GM12878 (cell line): ENCODE measurements around the gene LRRIQ1. TPM values are rescaled to one million over a fixed set of nuclear protein-coding genes. Genes with fewer than 3 reads are reported as not detected.

Source experiments
- ATAC-seq: fragments of 200-7000 bp; cut with Tn5 transposase; 3 replicates; pipeline ENCODE4 v1.9.1; 2020; ENCODE audit warnings: mild to moderate bottlenecking, moderate library complexity
- BruUV-seq: library from RNA; stranded (reverse); fragments of 400-500 nt; replicated peaks from 2 replicates; lab custom pipeline; 2021; lab: Mats Ljungman, UMichigan
- CTCF ChIA-PET: fragments of 300-600 bp; sonication (Branson Sonifier 250); formaldehyde crosslinking; extraction: SDS; loops from one replicate; lab custom pipeline; 2021; ENCODE audit warnings: inconsistent platforms; lab: Yijun Ruan, JAX
- POLR2A ChIA-PET: fragments of 350-600 bp; formaldehyde crosslinking; extraction: SDS; loops from one replicate; lab custom pipeline; 2021; ENCODE audit warnings: inconsistent platforms; lab: Charles Lee
- RAD21 ChIA-PET: fragments of 300-600 bp; sonication (Branson Sonifier 250); formaldehyde crosslinking; loops from one replicate; lab custom pipeline; 2023; ENCODE audit warnings: antibody characterized with exemption; ENCODE audit not compliant: unreplicated experiment; lab: Charles Lee
- SMC1A ChIA-PET: fragments of 300-600 bp; sonication (Branson Sonifier 250); formaldehyde crosslinking; loops from one replicate; lab custom pipeline; 2023; ENCODE audit not compliant: unreplicated experiment, uncharacterized antibody; lab: Charles Lee
- DNase-seq: peaks from one replicate; pipeline ENCODE4 v3.0.0-alpha.2; 2011; ENCODE audit warnings: low read depth, low spot score
- FAIRE-seq: peaks from 3 replicates; lab custom pipeline; 2011; peaks lifted over from hg19 to GRCh38; lab: Jason Lieb, UNC
- H2AFZ ChIP-seq: 2 replicates; pipeline ENCODE4 v1.6.0; 2011; ENCODE audit warnings: low read depth, low read length, control low read depth; ENCODE audit not compliant: control insufficient read depth
- H3K27ac ChIP-seq: 2 replicates; pipeline ENCODE4 v1.5.1; 2011; ENCODE audit warnings: control low read depth; ENCODE audit not compliant: control insufficient read depth, insufficient read depth
- H3K27me3 ChIP-seq, 2 experiments: replicated peaks in 1 of 2; 2 replicates each; pipeline versions ENCODE4 v1.6.0 to v1.6.1; 2011; ENCODE audit warnings: low read length in 1 of 2; ENCODE audit not compliant: control insufficient read depth in 2 of 2, insufficient read depth in 2 of 2
- H3K36me3 ChIP-seq, 2 experiments: 2 replicates each; pipeline ENCODE4 v1.5.1; 2011; ENCODE audit warnings: low read length in 1 of 2; ENCODE audit not compliant: control insufficient read depth in 2 of 2, insufficient read depth in 2 of 2
- H3K4me1 ChIP-seq: 2 replicates; pipeline ENCODE4 v1.6.1; 2011; ENCODE audit warnings: mild to moderate bottlenecking, low read length, moderate library complexity, mixed read lengths; ENCODE audit not compliant: control insufficient read depth, insufficient read depth
- H3K4me2 ChIP-seq: 2 replicates; pipeline ENCODE4 v1.6.0; 2011; ENCODE audit warnings: control low read depth; ENCODE audit not compliant: control insufficient read depth, insufficient read depth
- H3K4me3 ChIP-seq: fragments of 200-600 bp; sonication (generic); 2 replicates; pipeline ENCODE4 v1.5.1; 2016
- H3K79me2 ChIP-seq: 2 replicates; pipeline ENCODE4 v1.6.0; 2011; ENCODE audit warnings: low read length; ENCODE audit not compliant: control insufficient read depth, insufficient read depth
- H3K9ac ChIP-seq: 2 replicates; pipeline ENCODE4 v1.8.0; 2011; ENCODE audit warnings: low read length, control low read depth, mixed read lengths; ENCODE audit not compliant: control insufficient read depth, insufficient read depth
- H3K9me3 ChIP-seq: replicated peaks from 3 replicates; pipeline ENCODE4 v1.5.1; 2011; ENCODE audit warnings: mild to moderate bottlenecking, low read length; ENCODE audit not compliant: control insufficient read depth, insufficient read depth
- H4K20me1 ChIP-seq: 2 replicates; pipeline ENCODE4 v1.6.0; 2011; ENCODE audit not compliant: control insufficient read depth, insufficient read depth
- ASH2L ChIP-seq: fragments of 300-600, 200-600 bp; sonication (generic); IDR thresholded peaks from 2 replicates; pipeline ENCODE4 v1.6.1; 2017; ENCODE audit warnings: low read depth, mild to moderate bottlenecking, borderline replicate concordance
- BRCA1 ChIP-seq: IDR thresholded peaks from 2 replicates; pipeline ENCODE4 v1.6.1; 2011; ENCODE audit warnings: low read depth, low read length, improper control_type of control experiment
- MLLT1 ChIP-seq: fragments of 450-650 bp; IDR thresholded peaks from 2 replicates; pipeline ENCODE4 v1.6.1; 2016; ENCODE audit warnings: mild to moderate bottlenecking
- MTA2 ChIP-seq: fragments of 450-650 bp; IDR thresholded peaks from 2 replicates; pipeline ENCODE4 v1.6.1; 2016; ENCODE audit warnings: low read depth, mild to moderate bottlenecking, moderate library complexity
- NBN ChIP-seq: fragments of 450-650 bp; IDR thresholded peaks from 2 replicates; pipeline ENCODE4 v1.6.1; 2016
- NFXL1 ChIP-seq: fragments of 450-650 bp; IDR thresholded peaks from 2 replicates; pipeline ENCODE4 v1.6.1; 2017; ENCODE audit warnings: antibody characterized with exemption, mild to moderate bottlenecking, borderline replicate concordance
- NKRF ChIP-seq: fragments of 450-650 bp; conservative IDR thresholded peaks from 2 replicates; pipeline ENCODE4 v1.6.1; 2017; ENCODE audit warnings: mild to moderate bottlenecking, moderate library complexity
- NR2F1 ChIP-seq: fragments of 450-650 bp; conservative IDR thresholded peaks from 2 replicates; pipeline ENCODE4 v1.6.1; 2017; ENCODE audit warnings: mild to moderate bottlenecking
- RBBP5 ChIP-seq: fragments of 200-600 bp; sonication (generic); conservative IDR thresholded peaks from 2 replicates; pipeline ENCODE4 v1.6.1; 2016
- ZNF24 ChIP-seq: fragments of 450-650 bp; IDR thresholded peaks from 2 replicates; pipeline ENCODE4 v1.6.1; 2017; ENCODE audit warnings: antibody characterized with exemption, mild to moderate bottlenecking
- WGBS: methylation state at CpG from one replicate; pipeline ENCODE4 v1.1.6; 2016; ENCODE audit warnings: low lambda C conversion rate; ENCODE audit not compliant: insufficient replicate concordance, insufficient coverage; ENCODE audit errors: missing lambda C conversion rate; 5-methylcytosine and 5-hydroxymethylcytosine counted together
- in situ Hi-C: fragments of 300-500 bp; cut with MboI; formaldehyde crosslinking; loops from 9 replicates; pipeline ENCODE4 v1.14.3; 2018; ENCODE audit warnings: mixed read lengths
- intact Hi-C: fragments of 100-400 bp; cut with micrococcal nuclease; formaldehyde crosslinking; loops from one replicate; pipeline ENCODE4 v1.14.2; 2022; ENCODE audit not compliant: unreplicated experiment
- polyA plus RNA-seq, 11 experiments: library from polyadenylated mRNA; depleted of rRNA in 4 of 11; unstranded in 6 of 11; stranded (reverse) in 5 of 11; fragments of >200 nt; fragmentation: Nextera tagmentation in 4 of 11; fragmentation: Illumina TruSeq in 1 of 11; extraction: Ambion mirVana in 4 of 11; extraction: Trizol in 1 of 11; gene quantifications; 1 replicate in 1 of 11; 2 replicates in 10 of 11; pipeline versions ENCODE4 v1.2.1 to v1.2.3, GENCODE V29; 2011 to 2016; ENCODE audit warnings: inconsistent platforms in 2 of 11, missing spikeins in 2 of 11, low read depth in 1 of 11
- total RNA-seq, 4 experiments: library from RNA; depleted of rRNA in 3 of 4; stranded (reverse); fragments of >200 nt in 3 of 4; fragmentation: Illumina TruSeq in 1 of 4; extraction: Trizol in 1 of 4; gene quantifications; 2 replicates each; pipeline versions ENCODE4 v1.2.1 to v1.2.3, GENCODE V29; 2013 to 2021

Gene LRRIQ1
- total and polyA plus RNA-seq, 10 of the 15 experiments (the other 5 are each of a cell fraction or from before 2014, with no cell fraction given): 0.14 to 0.45 (median 0.37) TPM; not detected in 4

- DNase-seq (no peak), ATAC-seq (no peak), FAIRE-seq (no peak)
- ChIA-PET RAD21 (no interaction called here), POLR2A (no interaction called here), SMC1A (no interaction called here), CTCF (interaction anchor here (1.3 to 1.7 kb wide), 2 partner anchors 28 to 126 kb away, joined by 3 read pairs; no protein-coding TSS in a partner anchor)
- peaks cover 2% of the 10 kb centered on the region; the same call in 1 of the 3 replicates for H3K9me3 ChIP-seq
- intact Hi-C loops (no loop called here), in situ Hi-C loops (no loop called here)
- H3K27me3 ChIP-seq: no peaks in the 10 kb centered on the region
- no peaks in the 10 kb centered on the region for H3K36me3 ChIP-seq
- H4K20me1 ChIP-seq: no peaks in the 10 kb centered on the region
- no peak overlapping the region for H3K27ac ChIP-seq
- no peak overlapping the region for H2AFZ ChIP-seq
- H3K4me2 ChIP-seq: no peak overlapping the region
- H3K4me3 ChIP-seq: no peak overlapping the region
- no peak overlapping the region for H3K9ac ChIP-seq
- 11% methylated on average over 2 of the region's 2 CpGs for WGBS
- BruUV-seq: no TSS peak
- TF ChIP-seq MTA2 (no peak), BRCA1 (no peak), NBN (no peak), NFXL1 (no peak), ASH2L (no peak), MLLT1 (no peak), NR2F1 (no peak), RBBP5 (no peak), NKRF (no peak), ZNF24 (no peak)
- H3K79me2 ChIP-seq: no peaks in the 10 kb centered on the region
- H3K4me1 ChIP-seq: no peaks in the 10 kb centered on the region
These were observed 35.4 kb upstream of the LRRIQ1 start for GRCh38 chr12:85000729-85001128.
